Hematopoietic multipotent progenitor cell treated with erythropoietin and hydrocortisone succinate and interleukin-3 and kit ligand, for 8 days (in vitro differentiated cells): ENCODE data around the gene SMIM10L2A.
"Not testable (repeated sequence)": the region's sequence is repeated elsewhere in the genome, so short reads cannot be mapped to it uniquely, and the experiment has no call there.

ENCODE experiments used
- DNase-seq: peaks from one replicate; pipeline ENCODE4 v3.0.0-alpha.2; 2015

SMIM10L2A gene

DNA sequence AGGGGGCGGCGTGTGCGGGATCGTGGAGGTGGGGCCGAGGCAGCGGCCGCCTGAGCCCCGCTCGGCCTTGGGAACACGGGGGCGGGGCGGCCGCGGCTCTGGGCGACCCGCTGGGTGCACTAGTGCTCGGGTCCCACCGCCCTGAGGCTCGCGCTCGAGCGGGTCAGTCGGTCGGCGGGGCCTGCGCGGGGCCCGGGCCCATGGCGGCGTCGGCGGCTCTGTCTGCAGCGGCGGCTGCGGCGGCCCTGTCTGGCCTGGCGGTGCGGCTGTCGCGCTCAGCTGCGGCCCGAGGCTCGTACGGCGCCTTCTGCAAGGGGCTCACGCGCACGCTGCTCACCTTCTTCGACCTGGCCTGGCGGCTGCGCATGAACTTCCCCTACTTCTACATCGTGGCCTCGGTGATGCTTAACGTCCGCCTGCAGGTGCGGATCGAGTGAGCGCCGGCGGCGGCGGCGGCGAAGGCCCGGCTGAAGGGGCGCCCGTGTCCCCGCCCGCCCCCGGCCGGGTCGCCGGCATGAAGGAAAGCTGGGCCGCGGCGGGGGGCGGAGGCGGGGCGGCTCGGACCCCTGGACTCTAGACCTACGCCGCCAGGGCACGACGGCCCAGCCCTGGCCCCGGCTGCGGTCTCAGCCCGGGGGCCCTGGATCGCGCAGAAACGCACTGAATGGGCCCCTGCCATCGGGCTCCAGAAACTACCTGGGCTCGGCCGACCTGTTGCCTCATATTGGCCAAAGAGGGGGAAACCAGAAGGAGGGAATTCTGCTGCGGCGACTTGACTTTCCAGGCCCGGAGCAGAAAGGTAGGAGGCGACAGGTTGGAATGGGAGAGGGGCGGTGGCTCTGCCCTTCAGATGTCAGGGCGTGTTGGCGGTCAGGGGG lies at the start of gene SMIM10L2A:
Gene SMIM10L2A (plus strand): TSS at position 13 of the 878 bp plus-strand sequence. CDS start 188 bp downstream, at position 201.
- DNase-seq, result no peak

DNA sequence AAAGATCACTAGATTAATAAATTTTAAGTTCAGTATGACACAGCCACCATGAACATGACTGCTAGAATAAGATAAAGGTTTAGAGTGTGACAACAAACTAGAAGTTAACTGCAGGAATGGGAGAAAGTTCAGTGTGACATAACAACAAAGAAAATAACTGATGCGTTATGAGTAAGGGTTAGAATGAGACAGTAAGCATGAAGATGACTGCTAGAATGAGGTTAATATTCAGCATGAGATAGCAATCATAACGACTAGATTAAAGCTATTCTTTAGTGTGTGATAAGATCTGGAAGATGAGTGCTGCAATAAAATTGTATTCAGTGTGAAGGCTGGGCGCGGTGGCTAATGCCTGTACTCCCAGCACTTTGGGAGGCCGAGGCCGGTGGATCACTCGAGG lies 48.4 kb upstream of the SMIM10L2A start:
- no peak for DNase-seq

DNA sequence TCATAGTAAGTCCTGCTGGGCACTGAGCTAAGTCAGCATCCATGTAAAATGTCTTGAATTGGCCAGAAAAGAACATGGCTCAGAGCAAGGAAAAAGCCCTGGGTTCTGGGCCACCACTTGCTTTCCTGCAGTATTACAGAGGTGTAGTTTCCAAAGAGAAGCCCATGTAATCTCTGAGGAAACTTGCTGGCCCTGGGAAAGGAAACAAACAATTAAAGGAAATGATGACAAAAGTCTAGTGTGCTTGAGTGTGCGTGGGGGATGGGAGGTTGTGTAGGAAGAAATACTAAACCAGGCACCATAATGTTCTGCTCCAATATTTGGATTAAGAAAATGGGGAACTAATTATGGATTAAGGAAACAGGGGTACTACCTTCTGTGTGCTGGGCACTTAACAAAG lies 39.5 kb upstream of the SMIM10L2A start:
- DNase-seq, result no peak

DNA sequence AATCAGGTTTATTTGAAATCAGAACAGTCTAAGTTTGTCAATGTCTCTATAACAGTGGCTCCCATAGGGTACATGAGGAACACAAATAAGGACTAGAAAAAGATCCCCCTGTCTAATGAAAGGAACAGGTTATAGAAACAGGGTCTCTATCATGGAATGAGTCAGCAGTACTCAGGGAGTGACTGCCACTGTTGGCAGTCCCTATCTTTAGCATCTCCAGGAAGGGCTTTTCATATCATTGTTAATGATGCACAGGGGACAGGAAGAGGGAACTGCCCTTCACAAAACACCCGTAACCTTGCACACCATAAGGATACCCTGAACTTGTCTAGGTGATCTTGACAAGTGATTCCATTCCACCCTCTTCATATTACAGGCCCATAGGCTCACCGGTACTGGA lies 38.5 kb upstream of the SMIM10L2A start:
- DNase-seq, result no peak

DNA sequence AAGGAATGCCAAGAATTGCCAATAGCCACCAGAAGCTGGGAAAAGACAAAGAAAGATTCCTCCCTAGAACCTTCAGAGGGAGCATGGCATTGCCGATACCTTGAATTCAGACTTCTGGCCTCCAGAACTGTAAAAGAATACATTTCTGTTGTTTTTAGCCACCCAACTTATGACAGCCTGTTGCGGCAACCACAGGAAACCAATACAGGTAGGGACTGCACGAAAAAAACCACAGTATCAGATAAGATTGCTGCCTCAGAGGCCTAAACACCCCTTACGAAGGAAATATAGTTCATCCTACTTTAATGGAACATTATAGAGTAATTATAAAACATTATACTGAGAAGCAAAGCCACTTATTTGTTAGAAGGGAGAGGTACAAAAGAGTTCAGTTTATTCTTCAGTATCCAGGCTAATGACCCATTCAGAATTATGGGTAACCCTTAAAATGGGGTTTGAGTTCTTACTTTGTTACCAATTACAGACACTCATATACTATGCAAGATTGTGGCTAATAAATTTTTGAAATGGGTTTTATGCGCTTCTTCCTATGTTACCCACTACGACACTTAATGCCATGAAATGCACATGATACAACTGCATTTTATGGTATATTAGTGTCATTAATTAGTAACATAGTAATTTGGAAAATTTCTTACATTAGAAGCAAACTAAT lies 37.4 kb upstream of the SMIM10L2A start:
- DNase-seq, result no peak

DNA sequence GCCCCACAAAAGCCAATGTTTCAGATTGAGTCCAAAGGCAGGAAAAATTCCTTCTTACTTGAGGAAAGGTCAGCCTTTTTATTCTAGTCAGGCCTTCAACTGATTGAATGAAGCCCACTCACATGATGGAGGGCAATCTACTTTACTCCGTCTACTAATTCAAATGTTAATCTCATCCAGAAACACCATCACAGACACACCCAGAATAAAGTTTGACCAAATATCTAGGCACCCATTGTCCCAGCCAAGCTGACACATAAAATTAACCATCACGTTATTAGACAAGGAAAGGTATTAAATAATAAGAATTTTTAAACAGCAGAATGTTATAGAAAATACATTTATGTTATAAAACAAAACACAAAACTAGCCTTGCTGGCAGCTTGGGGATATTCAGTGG lies 32.9 kb upstream of the SMIM10L2A start:
- DNase-seq, result no peak

DNA sequence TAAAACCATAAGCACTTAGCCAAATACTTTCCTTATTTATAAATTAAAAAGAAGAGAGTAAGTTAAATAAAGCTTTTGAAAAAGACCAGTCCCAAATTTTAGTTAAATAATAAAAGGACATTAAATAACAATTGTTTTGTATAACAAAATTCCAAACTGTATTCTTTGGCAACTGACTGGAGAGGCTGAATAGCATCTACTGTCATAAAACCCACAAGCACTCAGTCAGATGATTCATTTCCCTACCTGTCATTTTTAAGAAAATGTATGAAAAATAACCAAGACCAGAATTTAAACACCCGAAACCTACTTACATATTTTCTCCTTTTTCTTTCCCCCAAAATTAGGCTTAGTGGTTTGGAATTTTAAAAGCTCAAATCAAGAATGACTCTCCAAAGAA lies 32.5 kb upstream of the SMIM10L2A start:
- DNase-seq, result no peak

DNA sequence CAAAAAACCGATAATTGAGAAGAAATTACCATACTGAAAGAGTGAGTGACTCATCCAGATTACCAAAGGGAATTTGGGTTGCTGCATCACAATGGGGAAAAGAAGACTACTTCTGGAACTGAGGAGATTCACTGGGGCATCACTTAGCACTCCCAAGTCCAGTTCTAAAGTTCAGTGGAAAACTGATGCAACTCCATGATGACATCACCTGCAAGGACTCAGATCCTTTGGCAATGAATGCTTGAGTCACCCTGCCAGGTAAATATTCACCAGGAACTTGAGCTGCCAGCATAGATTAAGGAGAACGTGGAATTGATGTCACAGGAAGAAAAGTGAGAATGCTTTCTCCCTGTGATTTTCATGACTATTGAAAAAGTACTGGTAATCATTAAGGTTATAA lies 32.0 kb upstream of the SMIM10L2A start:
- DNase-seq, result no peak

DNA sequence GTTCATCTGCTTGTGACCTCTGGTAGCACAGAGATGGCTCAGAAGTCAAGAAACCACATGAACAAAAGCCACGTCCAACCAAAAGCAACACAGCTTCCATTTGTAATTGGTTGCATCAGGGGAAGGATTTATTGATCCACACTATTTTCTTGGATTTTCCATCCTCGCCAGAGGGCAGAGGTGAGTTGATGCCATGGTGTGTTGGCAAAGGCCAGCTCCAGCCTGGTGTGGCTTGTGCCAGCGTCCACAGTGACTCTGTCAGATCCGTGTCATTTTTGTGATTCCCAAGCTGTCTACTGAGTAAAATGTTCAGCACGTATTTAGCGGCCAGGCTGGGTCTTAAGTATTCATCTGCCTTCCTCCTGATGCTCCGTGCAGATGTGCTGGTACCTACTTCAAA lies 30.0 kb upstream of the SMIM10L2A start:
- no peak for DNase-seq

DNA sequence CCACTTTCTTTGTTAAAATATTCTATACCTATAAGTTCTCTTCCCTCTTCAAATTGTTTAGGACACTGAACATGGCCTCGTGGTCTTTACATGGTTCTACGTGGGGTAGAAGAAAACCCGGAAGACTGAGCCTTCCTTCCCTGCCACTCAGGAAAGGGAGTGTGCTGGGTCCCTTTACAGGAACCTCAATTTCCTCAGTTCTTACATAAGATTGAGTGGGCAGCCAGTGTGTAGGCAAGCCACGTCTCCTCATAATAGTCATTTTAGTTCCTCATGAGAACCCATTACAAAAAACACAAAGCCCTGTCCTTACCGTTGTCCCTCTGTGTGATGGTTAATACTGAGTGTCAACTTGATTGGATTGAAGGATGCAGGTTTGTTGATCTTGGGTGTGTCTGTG lies 28.7 kb upstream of the SMIM10L2A start:
- DNase-seq, result no peak

DNA sequence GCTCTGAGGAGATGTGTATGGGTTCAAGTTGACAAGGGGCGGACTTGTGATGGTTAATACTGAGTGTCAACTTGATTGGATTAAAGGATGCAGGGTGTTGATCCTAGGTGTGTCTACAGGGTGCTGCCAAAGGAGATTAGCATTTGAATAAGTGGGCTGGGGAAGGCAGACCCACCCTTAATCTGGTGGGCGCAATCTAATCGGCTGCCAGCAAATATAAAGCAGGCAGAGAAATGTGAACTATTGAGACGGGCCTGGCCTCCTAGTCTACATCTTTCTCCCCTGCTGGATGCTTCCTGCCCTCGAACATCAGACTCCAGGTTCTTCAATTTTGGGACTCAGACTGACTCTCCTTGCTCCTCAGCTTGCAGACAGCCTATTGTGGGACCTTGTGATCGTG lies 26.7 kb upstream of the SMIM10L2A start:
- DNase-seq, result no peak

DNA sequence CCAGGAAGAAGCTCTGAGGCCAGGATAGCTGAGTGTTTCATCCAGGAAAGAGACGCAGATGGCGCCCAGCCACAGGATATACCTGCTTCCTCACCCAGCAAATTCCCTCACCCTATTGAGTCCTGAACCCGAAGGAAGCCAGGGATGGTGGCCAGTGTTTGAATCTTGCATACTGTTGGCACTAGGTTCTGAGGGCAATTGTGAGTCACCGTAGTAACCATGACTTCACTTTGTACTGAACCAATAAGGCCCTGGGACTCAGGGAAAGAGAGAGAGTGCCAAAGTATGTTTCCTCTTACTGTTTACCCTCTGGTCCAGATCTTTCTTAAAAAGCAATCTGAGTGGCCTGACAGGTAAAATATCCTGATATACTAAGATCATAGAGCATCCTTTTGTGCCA lies 25.6 kb upstream of the SMIM10L2A start:
- DNase-seq, result no peak

DNA sequence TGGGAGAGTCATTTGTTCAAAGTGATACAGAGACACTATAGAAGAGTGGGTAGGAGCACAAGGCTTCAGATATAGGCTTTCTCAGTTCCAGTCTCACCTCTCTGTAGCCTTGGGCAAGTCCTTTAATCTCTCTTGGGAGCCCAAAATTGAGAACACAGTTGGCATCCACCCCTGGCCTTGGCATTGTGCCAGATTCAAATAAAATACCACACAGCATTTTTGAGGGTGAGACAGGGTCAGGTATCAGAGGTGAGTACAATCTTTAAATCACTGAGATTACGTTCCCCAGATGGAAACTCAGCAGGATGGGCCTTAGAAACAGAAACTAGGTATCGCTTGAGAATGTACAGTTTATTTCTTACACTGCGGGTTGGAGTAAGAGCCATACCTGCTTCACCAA lies 25.2 kb upstream of the SMIM10L2A start:
- DNase-seq, result no peak

DNA sequence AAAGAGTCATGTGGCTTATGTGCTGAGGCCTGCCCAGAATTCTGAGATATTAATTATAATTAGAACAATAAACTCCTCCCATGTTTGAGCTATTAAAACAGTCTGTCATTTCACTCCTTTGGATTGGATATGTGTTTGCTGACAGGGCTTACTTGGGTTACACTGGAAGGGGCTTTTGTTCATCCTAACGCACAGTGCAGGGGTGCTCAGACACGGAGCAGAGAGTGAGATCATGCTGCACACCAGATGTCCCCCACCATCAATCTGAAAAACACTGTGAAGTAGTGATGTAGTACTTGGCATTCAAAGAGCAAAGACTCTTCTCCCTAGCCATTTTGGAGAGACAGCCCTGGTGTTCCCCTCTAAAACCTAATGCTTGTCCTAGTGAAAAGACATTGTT lies 24.1 kb upstream of the SMIM10L2A start:
- no peak for DNase-seq

DNA sequence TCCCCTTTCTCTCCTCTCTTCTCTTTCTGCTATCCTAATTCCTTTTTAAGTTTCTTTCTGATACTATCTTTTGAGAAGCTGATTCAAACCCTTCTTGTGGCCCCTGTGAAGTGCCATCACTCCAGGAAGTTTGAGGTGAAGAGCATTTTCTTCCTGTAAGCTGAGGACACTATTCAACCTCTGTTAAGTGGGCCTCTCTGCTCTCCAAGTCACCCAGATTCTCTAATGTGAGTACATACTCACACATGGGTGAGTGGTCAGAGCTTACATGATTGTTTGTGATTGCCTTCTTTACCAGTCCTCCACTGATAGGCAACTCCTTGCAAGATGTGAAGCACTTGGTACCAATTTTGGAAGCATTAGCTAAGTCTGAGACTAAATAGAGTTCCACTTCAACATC lies 18.4 kb upstream of the SMIM10L2A start:
- no peak for DNase-seq

DNA sequence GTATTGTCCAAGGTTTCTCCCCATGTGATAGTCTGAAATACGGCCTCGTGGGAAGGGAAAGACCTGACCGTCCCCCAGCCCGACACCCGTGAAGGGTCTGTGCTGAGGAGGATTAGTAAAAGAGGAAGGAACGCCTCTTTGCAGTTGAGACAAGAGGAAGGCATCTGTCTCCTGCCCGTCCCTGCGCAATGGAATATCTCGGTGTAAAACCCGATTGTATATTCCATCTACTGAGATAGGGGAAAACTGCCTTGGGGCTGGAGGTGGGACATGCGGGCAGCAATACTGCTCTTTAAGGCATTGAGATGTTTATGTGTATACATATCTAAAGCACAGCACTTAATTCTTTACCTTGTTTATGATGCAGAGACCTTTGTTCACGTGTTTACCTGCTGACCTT lies 15.3 kb upstream of the SMIM10L2A start:
- DNase-seq, result not testable (repeated sequence)

DNA sequence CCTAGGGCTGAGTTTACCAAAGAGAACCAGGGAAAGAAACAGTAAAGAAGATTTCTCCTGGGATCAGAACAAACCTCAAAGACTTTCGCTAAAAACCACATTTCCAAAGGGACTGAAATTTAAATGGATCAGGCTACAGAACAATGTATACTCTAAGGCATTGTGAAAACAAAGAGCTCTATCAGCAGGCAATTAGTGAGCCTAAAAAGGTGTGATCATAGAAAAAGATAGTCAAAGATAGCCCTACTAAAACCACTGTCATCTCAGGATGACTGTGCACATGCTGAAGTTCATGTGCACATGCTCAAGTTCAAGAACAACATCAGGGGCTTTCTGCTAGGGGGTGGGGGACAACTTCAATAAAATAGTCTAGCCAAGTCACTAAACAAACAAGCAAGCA lies 12.9 kb upstream of the SMIM10L2A start:
- DNase-seq, result no peak

DNA sequence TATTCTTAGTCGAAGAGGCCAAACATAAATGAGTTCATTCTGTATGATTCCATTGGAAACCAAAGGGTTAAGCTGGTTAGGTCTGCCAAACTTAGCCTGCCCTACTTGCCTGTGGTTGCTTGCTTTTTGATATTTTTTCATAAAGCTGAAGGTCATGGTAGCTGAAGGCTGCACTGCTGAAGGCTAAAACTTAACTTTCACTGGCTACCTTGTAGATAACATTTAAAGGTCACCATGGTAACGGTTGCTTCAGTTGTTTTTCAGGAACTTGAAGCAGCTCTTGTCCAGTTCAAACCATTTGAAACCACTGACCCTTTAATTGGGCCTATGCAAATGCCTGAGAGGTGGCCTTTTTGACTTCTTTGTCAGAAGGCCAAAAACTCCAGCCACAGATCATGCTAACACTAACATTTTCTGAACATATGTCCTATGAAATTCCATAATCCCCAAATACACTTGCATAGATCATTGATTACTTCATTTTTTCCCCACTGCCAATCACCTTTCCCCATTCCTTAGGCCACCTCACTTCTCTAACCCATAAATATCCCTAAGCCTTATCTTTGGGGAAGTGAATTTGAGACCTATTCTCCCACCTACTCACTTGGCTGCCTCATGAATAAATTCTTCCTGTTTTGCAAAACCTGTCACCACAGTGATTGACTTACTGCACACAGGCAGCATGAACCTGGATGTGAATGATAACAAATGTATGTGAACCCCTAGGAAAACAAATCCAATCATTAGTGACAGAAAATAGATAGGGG lies 10.7 kb upstream of the SMIM10L2A start:
- no peak for DNase-seq

DNA sequence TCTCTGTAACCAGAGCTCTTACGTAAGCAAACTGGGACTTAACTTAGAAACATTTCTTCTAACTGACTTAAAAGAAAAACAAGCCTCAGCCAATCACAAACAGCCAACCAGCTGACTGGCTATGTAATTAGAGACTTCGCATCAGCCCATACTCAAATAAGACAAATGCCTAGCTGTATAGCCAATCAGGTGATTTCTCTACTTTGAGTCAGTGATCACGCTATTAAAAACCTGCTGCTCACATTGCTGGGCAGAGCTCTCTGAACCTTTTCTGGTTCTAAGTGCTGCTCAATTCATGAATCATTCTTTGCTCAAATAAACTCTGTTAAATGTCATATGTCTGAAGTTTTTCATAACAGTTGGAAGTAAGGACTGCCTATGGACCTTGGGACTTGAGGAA lies 9.9 kb upstream of the SMIM10L2A start:
- DNase-seq, result no peak

DNA sequence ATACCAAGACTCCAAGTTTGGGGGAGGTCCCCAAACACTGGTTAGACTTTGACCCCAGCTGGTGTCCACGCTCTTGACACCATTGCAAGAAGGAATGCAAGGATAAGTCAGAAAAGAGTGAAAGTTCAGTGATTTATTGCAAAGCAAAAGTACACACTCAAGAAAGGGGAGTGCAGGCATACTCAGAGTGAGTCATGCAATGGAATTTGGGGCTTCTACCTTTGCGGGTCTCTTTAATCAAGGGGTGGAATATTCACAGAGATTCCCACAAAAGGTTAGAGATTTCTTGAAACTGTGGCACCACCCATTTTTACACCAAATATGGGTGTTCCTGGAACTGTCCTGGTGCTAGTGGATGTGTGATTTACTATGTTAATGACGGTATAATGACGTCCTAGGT lies 5.2 kb upstream of the SMIM10L2A start:
- DNase-seq, result no peak

DNA sequence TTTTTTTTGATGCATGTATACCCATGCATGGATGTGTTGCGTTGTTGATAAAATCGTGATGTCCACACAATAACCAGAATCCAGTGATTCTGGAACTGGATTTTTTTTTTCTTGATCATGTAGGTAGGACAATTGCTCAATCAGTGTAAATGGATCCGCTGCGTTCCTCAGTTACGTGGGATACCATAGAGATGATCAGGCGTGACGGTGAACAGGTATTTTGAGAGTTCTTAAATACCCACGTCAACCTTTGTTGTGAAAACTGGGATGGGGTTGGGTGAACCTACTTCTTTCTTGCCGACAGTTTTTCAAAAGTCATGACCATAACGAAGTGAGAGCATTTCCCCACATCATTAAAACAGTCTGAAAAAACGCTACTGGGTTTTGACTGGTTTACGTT lies 913 bp upstream of the SMIM10L2A start:
- no peak for DNase-seq

DNA sequence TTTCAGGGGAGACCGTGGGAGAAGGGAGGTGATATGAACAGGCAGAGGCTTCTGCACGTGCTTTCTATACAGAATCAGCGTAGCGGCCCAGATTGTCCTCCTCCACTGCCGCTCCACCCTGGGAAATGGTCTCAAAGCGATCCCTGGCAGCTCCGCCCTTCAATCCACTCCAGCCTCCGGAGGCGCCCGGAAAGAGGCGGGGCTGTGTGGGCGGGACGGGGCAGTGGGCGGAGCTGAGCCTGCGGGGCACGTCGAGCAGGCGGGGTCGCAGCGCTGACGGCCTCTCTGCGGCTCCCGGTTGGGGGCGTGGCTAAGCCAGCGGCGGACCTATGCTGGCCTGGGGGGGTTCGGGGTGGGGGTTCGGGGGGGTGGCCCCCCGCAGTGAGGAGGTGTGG lies 210 bp upstream of the SMIM10L2A start:
- DNase-seq, result peak; percentile 65

DNA sequence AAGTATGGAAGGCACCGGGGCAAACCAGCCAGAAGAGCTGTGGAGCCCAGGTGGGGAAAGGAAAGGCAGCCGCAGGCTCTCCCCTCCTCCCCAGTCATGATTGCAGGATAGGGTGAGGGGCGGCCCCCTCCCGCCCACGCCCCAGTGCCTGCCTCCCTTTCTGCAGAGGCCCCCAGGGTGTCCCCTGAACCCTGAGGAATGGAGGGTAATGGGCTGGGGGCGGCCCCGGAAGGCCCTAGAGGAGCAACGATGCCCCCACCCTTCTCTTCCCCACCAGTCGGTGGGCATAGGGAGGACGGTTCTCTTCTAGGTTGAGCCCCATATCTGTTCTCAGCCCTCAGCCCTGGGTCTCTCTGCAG lies 1.0 kb downstream of the SMIM10L2A start:
- not testable (repeated sequence) for DNase-seq
